GM23338 (cell line): ENCODE results near the gene FGF5.

Experiments
- CREB1 ChIP-seq: fragments of 250-450 bp; sonication (Bioruptor Pico); IDR thresholded peaks from 2 replicates; pipeline ENCODE4 v1.5.0; 2020; ENCODE audit warnings: low read depth, mild to moderate bottlenecking, moderate library complexity
- EZH2 ChIP-seq: fragments of 200-600 bp; sonication (generic); IDR thresholded peaks from one replicate; pipeline ENCODE4 v1.8.0; 2017; ENCODE audit warnings: antibody characterized with exemption, mild to moderate bottlenecking, low read depth; ENCODE audit not compliant: unreplicated experiment
- EZH2phosphoT487 ChIP-seq: fragments of 200-600 bp; sonication (generic); IDR thresholded peaks from one replicate; pipeline ENCODE4 v1.8.1; 2018; ENCODE audit warnings: antibody characterized with exemption; ENCODE audit not compliant: unreplicated experiment
- JUNB ChIP-seq: IDR thresholded peaks from one replicate; pipeline ENCODE4 v1.6.1; 2016; ENCODE audit warnings: antibody characterized with exemption; ENCODE audit not compliant: unreplicated experiment
- NANOG ChIP-seq: IDR thresholded peaks from 2 replicates; pipeline ENCODE4 v1.6.1; 2016; ENCODE audit warnings: antibody characterized with exemption, borderline replicate concordance
- POLR2AphosphoS5 ChIP-seq: IDR thresholded peaks from 2 replicates; pipeline ENCODE4 v1.6.1; 2016; ENCODE audit warnings: antibody characterized with exemption, low read depth
- STAT1 ChIP-seq: IDR thresholded peaks from one replicate; pipeline ENCODE4 v1.6.1; 2016; ENCODE audit warnings: antibody characterized with exemption; ENCODE audit not compliant: unreplicated experiment
- ZNF114 ChIP-seq: fragments of 250-450 bp; sonication (Bioruptor Pico); IDR thresholded peaks from 2 replicates; pipeline ENCODE4 v1.5.0; 2020; ENCODE audit warnings: mild to moderate bottlenecking, moderate library complexity
- ZNF331 ChIP-seq: fragments of 250-450 bp; sonication (Bioruptor Pico); IDR thresholded peaks from 2 replicates; pipeline ENCODE4 v1.5.0; 2020; ENCODE audit warnings: low read depth, mild to moderate bottlenecking, moderate library complexity
- TF ChIP-seq, protein P1 (sequence below), 2 experiments: fragments of 200-600 bp in 1 of 2; sonication (generic) in 1 of 2; conservative IDR thresholded peaks; 2 replicates each; pipeline versions ENCODE4 v1.5.1 to v1.6.1; 2016 to 2017; ENCODE audit warnings: antibody characterized with exemption in 2 of 2, low read depth in 2 of 2, mild to moderate bottlenecking in 2 of 2, moderate library complexity in 1 of 2
- TF ChIP-seq, protein P2 (sequence below): IDR thresholded peaks from one replicate; pipeline ENCODE4 v1.6.1; 2018; ENCODE audit warnings: antibody characterized with exemption; ENCODE audit not compliant: unreplicated experiment

DNA sequence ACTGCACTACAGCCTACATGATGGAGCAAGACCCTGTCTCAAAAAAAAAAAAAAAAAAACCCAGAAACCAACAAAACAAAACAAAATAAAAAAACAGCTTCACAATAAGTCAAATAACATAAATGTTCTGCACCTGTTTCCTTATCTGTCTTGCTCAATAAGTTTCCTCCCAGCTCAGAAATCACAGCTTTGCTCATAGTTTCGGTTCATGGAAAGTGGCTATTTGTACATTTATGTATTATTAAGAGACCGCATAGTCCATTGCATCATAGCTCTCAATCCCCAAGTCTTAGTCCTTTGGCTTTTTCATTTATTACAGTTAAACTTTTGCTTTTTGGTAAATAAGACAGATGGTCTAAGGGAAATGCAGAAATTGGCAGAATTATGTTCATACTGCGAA lies 44.7 kb downstream of the FGF5 start:
- TF ChIP-seq, protein P1, sequence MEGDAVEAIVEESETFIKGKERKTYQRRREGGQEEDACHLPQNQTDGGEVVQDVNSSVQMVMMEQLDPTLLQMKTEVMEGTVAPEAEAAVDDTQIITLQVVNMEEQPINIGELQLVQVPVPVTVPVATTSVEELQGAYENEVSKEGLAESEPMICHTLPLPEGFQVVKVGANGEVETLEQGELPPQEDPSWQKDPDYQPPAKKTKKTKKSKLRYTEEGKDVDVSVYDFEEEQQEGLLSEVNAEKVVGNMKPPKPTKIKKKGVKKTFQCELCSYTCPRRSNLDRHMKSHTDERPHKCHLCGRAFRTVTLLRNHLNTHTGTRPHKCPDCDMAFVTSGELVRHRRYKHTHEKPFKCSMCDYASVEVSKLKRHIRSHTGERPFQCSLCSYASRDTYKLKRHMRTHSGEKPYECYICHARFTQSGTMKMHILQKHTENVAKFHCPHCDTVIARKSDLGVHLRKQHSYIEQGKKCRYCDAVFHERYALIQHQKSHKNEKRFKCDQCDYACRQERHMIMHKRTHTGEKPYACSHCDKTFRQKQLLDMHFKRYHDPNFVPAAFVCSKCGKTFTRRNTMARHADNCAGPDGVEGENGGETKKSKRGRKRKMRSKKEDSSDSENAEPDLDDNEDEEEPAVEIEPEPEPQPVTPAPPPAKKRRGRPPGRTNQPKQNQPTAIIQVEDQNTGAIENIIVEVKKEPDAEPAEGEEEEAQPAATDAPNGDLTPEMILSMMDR (conservative IDR thresholded peaks at IDR 0.05; ENCODE audit: low read depth in 2 of 2) = no peak
- TF ChIP-seq, protein P2, sequence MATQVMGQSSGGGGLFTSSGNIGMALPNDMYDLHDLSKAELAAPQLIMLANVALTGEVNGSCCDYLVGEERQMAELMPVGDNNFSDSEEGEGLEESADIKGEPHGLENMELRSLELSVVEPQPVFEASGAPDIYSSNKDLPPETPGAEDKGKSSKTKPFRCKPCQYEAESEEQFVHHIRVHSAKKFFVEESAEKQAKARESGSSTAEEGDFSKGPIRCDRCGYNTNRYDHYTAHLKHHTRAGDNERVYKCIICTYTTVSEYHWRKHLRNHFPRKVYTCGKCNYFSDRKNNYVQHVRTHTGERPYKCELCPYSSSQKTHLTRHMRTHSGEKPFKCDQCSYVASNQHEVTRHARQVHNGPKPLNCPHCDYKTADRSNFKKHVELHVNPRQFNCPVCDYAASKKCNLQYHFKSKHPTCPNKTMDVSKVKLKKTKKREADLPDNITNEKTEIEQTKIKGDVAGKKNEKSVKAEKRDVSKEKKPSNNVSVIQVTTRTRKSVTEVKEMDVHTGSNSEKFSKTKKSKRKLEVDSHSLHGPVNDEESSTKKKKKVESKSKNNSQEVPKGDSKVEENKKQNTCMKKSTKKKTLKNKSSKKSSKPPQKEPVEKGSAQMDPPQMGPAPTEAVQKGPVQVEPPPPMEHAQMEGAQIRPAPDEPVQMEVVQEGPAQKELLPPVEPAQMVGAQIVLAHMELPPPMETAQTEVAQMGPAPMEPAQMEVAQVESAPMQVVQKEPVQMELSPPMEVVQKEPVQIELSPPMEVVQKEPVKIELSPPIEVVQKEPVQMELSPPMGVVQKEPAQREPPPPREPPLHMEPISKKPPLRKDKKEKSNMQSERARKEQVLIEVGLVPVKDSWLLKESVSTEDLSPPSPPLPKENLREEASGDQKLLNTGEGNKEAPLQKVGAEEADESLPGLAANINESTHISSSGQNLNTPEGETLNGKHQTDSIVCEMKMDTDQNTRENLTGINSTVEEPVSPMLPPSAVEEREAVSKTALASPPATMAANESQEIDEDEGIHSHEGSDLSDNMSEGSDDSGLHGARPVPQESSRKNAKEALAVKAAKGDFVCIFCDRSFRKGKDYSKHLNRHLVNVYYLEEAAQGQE = no peak
- TF ChIP-seq ZNF114 (CRISPR knock-in tag) (no peak), STAT1 (no peak), JUNB (no peak), EZH2 (no peak), POLR2AphosphoS5 (no peak), CREB1 (no peak), EZH2phosphoT487 (no peak), ZNF331 (CRISPR knock-in tag) (no peak), NANOG (no peak)
